ENCODE measurements around the gene SLC2A4.
A peak's percentile ranks its signal among the peaks of the same experiment; 100 is the strongest.

The SLC2A4 gene

DNA sequence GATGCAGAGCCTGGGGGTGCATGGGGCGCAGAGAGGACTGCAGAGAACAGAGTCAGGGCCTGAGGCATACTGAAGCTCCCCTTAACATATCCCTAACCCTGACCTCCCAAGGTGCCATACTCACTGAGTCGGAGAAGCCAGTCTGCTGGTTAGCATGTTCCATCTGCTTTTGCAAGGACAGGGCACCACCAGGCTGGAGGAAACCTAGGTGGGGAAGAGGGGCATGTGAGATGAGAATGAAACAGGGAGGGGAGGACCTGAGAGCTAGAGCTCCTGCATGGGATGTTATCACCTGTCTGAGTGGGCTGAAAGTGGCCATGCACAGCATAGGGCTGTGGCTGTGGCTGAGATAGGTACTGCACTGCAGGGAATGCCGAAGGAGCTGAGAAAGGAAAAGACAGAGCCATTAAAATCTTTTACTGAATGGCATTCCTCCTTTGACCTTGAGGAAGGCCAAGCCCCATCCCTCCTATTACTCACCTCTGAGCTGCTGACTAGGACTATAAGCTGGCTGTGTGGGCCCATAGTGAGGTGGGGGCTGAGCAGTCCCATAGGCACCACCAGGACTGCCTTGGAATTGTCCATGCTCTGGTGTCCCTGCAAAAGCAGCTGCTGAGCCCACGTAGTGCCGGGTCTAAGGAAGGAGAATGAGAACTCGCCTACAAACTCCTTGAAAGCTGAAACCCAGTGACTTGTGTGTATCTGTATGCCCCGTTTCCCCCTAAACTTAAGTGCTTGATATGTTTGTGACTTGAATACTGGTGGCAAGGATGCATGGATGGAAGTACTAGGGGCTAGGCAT lies 31.8 kb downstream of the SLC2A4 start:
- peaks cover 48% of the 10 kb centered on the region for H3K4me1 ChIP-seq (ENCODE audit: insufficient read depth, low read length)
- no peak overlapping the region for H3K9ac ChIP-seq (ENCODE audit: low read length)
- H3K27me3 ChIP-seq (ENCODE audit: control insufficient read depth in 1 of 2, insufficient read depth in 2 of 2, low read length in 2 of 2) = no peaks in the 10 kb centered on the region
- no peaks in the 10 kb centered on the region for H3K9me3 ChIP-seq (ENCODE audit: low read length)
- H3K27ac ChIP-seq (ENCODE audit: low read depth, low read length) = no peak overlapping the region
- H3K36me3 ChIP-seq (ENCODE audit: insufficient read depth, low read length) = peaks cover 67% of the 10 kb centered on the region
- peak overlapping the region in 1 of 2 donors; percentile 77 for H3K4me3 ChIP-seq (ENCODE audit: low read depth in 1 of 2, low read length in 2 of 2)

DNA sequence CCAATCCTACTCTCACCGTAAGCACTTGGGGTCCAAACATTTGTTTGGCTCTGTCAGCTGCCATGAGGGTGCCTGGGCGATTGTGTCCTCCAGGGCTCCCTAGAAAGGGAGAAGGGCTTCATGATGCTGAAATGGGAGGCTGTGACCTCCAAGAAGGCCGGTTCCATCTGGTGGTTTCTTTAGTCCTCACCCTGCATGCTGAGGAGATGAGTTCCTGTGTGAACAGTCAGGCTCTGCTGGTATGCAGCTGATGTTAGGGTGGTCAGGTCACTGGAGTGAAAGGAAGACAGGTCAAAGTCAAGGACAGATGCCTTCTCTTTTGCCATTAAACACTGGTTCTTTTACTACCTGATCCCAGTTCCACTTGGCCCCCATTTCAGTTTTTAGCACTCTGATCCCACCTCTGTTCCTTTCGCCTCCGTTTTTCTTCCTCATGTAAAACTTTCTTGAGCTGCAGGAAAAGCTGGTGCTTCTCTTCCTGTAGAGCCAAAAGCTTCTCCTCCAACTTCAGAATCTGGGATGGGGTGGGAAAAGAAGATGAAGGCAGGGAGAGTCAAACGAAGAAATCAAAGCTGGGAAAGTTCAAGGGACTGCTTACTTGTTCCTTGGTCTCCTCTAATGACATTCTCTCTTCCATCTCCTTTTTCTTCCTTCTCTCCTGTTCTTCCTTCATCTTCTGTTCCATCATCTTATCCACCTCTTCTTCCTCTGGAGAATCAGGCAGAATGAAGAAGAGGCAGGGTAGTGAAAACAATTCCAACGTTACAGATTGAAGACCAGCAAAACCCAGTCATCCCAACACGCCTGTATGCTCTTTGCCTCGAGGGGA lies 32.6 kb downstream of the SLC2A4 start:
- H3K4me1 ChIP-seq (ENCODE audit: insufficient read depth, low read length) = peaks cover 45% of the 10 kb centered on the region
- no peaks in the 10 kb centered on the region for H3K27me3 ChIP-seq (ENCODE audit: control insufficient read depth in 1 of 2, insufficient read depth in 2 of 2, low read length in 2 of 2)
- peak overlapping the region; percentile 95 for H3K27ac ChIP-seq (ENCODE audit: low read depth, low read length)
- H3K9me3 ChIP-seq (ENCODE audit: low read length) = no peaks in the 10 kb centered on the region
- H3K4me3 ChIP-seq (ENCODE audit: low read depth in 1 of 2, low read length in 2 of 2) = peak overlapping the region; percentile 39 to 77
- peak overlapping the region; percentile 68 for H3K9ac ChIP-seq (ENCODE audit: low read length)
- peaks cover 75% of the 10 kb centered on the region for H3K36me3 ChIP-seq (ENCODE audit: insufficient read depth, low read length)

DNA sequence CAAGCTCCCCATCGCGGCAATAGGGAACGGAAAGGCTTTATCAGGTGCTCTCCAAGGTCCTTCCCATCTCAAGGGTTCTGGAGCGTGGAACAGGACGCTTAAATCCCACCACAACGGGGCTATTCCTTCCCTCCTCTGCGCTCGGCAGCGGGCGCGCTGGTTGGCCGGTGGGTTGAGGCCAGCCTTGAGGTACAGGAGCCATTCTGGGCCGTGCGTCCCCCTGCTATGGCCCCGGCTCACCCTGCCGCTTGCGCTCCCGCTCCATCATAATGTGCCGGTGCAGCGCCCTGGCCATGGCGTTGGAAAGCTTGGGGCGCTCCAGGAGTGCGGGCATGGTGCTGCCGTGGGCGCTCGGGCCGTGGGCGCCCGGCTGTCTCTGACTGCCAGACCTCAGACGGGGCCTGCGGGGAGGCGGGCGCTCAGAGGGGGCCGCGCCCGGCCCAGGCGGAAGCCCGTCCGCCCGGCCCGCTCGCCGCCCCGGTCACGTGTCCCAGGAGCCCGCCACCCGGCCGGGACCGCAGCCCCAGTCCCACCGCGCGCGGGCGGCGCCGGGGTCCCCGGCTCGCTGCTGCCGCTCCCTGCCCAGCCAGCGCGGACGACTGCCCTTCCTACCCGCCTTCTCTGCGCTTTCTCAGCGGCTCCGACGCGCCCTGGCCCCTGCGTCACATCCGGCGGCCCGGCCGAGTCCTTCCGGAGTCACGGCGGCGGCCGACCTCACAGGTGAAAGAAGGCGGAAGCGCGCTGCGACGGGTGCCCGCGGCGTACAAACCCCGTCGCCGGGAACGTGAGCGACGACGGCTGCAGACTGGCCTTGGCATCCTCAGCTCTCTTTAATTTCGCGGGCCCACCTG lies 33.4 kb downstream of the SLC2A4 start, which contains the start of gene GPS2:
TSS of gene GPS2 (minus strand) at position 642 of the 851 bp plus-strand sequence. CDS start at position 334, 308 bp downstream.
- H3K27ac ChIP-seq (ENCODE audit: low read depth, low read length) = peak within 1 kb of the TSS; percentile 95
- H3K4me1 ChIP-seq (ENCODE audit: insufficient read depth, low read length) = peaks cover 37% of the 10 kb centered on the region
- H3K4me3 ChIP-seq (ENCODE audit: low read depth in 1 of 2, low read length in 2 of 2) = peak within 1 kb of the TSS; percentile 39 to 77
- H3K9ac ChIP-seq (ENCODE audit: low read length) = peak within 1 kb of the TSS; percentile 82
- no peaks in the 10 kb centered on the region for H3K27me3 ChIP-seq (ENCODE audit: control insufficient read depth in 1 of 2, insufficient read depth in 2 of 2, low read length in 2 of 2)
- H3K36me3 ChIP-seq (ENCODE audit: insufficient read depth, low read length) = peaks cover 68% of the 10 kb centered on the region
- no peaks in the 10 kb centered on the region for H3K9me3 ChIP-seq (ENCODE audit: low read length)

DNA sequence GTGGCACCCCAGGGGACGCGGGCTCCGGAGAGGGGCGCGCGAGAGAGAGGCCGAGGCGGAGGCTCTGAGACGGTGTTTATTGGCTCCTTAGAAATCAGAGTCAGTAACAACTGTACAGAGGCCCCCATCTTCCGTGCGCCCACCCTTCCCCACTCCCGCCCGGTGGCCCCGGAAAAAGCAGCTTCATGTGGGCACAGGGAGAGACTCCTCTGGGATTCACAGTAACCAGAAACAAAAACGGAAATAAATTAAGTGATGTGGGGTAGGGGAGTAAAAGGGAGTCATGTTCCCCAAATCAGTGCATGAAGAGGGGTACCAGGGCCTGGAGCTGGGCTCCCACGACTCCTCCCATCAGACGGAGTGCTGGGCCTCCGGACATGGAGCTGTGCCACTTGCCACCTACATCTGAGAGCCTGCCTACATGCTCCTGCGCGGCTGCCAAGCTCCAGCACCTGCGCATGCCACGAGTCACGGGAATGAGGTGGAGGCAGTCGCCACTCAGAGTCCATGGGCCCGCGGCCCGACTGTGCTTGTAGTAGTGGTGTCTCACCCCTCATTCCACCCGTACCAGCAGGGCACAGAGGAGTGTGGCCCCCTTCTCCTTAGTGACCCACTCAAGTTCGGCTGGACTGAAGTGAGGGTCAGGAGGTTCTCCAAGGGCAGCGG lies 34.2 kb downstream of the SLC2A4 start:
- peaks cover 66% of the 10 kb centered on the region for H3K36me3 ChIP-seq (ENCODE audit: insufficient read depth, low read length)

DNA sequence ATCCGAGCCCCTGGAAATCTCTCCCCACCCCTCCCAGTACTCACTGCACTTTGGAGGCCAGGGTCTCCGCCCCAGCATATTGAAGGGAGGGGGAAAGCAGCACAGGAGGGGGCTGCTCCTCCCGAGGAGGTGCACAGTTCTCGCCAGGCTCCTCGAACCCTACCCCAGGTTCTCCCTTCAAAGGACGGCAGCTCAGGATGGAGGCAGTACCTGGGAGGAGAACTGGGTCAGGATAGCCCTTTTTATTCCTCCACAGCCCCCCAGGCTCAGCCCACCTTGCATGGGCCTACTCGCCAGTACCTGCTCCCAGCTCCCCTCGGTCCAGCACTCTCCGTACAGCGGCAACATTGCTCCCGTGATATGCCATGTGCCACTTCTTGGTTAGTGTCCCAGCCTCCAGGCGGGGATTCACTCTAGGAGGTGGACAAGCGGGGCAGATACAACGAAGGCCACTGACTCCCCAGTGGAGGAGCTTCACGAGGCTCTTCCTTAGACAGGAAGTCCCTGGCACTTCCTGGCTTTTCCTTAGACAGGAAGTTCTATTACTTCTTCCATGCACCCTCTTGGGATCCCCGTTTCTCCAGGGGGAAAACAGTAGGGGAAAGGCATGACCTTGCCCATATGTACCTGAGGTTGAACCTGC lies 35.8 kb downstream of the SLC2A4 start:
- Histone ChIP-seq H3K9ac (ENCODE audit: low read length) (no peak overlapping the region), H3K27me3 (ENCODE audit: control insufficient read depth in 1 of 2, insufficient read depth in 2 of 2, low read length in 2 of 2) (no peaks in the 10 kb centered on the region), H3K36me3 (ENCODE audit: insufficient read depth, low read length) (peaks cover 68% of the 10 kb centered on the region), H3K4me1 (ENCODE audit: insufficient read depth, low read length) (peaks cover 29% of the 10 kb centered on the region), H3K9me3 (ENCODE audit: low read length) (no peaks in the 10 kb centered on the region), H3K27ac (ENCODE audit: low read depth, low read length) (no peak overlapping the region), H3K4me3 (ENCODE audit: low read depth in 1 of 2, low read length in 2 of 2) (no peak overlapping the region)

More for the DNA sequence above, 34.2 kb downstream of the SLC2A4 start:
- H3K4me1 ChIP-seq (ENCODE audit: insufficient read depth, low read length) = peaks cover 31% of the 10 kb centered on the region
- peak overlapping the region; percentile 95 for H3K27ac ChIP-seq (ENCODE audit: low read depth, low read length)
- no peaks in the 10 kb centered on the region for H3K27me3 ChIP-seq (ENCODE audit: control insufficient read depth in 1 of 2, insufficient read depth in 2 of 2, low read length in 2 of 2)
- peak overlapping the region; percentile 82 for H3K9ac ChIP-seq (ENCODE audit: low read length)
- peak overlapping the region; percentile 39 to 77 for H3K4me3 ChIP-seq (ENCODE audit: low read depth in 1 of 2, low read length in 2 of 2)
- no peaks in the 10 kb centered on the region for H3K9me3 ChIP-seq (ENCODE audit: low read length)

DNA sequence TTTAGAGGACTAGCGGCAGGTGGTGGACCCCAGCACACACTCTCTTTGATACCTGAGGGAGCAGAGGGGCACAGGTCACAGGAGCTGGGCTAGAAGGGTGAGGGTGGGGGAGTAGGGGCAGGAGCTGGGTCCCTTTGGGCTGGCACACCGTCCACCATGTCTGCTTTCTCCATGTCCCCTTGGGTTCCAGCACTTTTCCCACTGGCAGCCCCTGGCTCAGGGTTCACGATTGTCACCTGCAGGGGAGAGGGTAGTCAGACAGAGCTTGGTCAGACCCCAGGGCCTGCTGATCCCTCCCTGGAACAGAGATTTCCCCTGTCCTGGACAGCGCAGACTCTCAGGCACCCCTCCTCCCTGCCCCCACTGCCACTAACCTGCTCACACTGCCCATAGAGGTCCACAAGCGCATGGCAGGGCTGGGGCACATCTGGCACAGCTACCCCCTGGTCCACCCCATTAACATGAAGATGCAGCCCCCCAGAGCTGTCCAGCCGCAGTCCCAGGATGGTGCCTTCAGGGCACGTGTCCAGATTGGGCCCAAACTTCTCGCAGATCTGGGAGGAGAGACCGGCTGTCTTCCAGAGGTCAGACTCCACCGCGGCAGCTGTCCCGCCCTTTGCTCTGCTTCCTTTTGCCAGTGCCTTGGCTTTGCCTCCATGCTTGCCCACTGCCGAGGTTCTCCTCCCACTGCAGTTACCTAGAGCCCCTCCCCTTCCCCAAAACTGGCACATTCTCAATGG lies 36.8 kb downstream of the SLC2A4 start:
- Histone ChIP-seq H3K9ac (ENCODE audit: low read length) (no peak overlapping the region), H3K4me1 (ENCODE audit: insufficient read depth, low read length) (peaks cover 19% of the 10 kb centered on the region), H3K4me3 (ENCODE audit: low read depth in 1 of 2, low read length in 2 of 2) (no peak overlapping the region), H3K36me3 (ENCODE audit: insufficient read depth, low read length) (peaks cover 68% of the 10 kb centered on the region), H3K9me3 (ENCODE audit: low read length) (no peaks in the 10 kb centered on the region), H3K27me3 (ENCODE audit: control insufficient read depth in 1 of 2, insufficient read depth in 2 of 2, low read length in 2 of 2) (no peaks in the 10 kb centered on the region), H3K27ac (ENCODE audit: low read depth, low read length) (no peak overlapping the region)

DNA sequence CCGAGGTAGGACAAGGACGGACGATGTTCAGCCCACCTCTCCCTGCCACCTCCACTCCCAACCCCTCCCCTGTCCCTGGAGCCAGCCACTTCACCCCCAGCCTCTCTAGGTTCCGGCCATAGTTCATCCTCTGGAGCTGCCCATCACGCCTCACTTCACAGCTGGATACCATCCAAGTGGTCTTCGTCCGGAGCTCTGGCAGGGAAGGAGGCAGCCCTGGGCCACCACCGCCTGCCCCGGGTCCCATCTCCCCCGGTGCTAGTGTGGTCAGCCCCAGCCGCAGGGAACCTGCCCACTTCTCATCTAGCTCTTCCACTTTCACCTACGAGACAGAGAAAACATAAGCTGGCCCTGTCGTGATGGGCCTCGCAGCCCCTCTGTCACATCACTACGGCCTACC lies 39.9 kb downstream of the SLC2A4 start:
- H3K27me3 ChIP-seq (ENCODE audit: control insufficient read depth in 1 of 2, insufficient read depth in 2 of 2, low read length in 2 of 2) = no peaks in the 10 kb centered on the region
- no peak overlapping the region for H3K27ac ChIP-seq (ENCODE audit: low read depth, low read length)
- H3K9me3 ChIP-seq (ENCODE audit: low read length) = no peaks in the 10 kb centered on the region
- H3K36me3 ChIP-seq (ENCODE audit: insufficient read depth, low read length) = peaks cover 78% of the 10 kb centered on the region
- no peak overlapping the region for H3K4me3 ChIP-seq (ENCODE audit: low read depth in 1 of 2, low read length in 2 of 2)
- no peaks in the 10 kb centered on the region for H3K4me1 ChIP-seq (ENCODE audit: insufficient read depth, low read length)
- H3K9ac ChIP-seq (ENCODE audit: low read length) = no peak overlapping the region

DNA sequence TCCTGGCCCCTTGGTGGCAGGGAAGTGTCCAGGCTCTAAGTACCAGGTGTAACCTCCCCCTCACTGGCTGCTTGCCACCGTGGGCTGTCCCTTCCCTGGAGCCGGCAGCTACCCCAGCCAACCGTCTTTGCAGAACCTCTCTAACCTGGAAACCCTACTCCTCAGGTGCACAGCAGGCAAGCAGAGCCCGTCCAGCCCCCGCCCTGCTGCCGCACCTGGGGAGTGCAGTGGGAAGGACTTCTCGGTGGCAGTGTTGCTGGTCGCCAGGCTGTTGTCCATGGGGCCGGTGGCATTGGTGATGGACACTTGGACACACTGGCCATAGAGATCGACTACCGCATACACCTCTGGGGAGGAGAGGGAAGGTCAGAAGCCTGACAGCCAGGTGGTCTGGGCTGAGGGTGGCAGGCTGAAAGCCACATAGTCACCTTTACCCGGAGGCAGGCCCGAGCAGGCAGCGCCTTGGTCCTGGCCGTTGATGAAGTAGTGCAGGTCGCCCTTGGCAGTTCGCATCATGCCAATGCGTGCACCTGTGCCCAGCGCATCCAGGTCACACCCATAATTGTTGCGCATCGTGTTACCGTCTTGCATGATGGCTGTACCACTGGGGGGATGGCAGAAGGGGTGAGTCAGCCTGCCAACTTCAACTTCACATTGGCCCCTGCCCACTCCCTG lies 41.1 kb downstream of the SLC2A4 start:
- Histone ChIP-seq H3K36me3 (ENCODE audit: insufficient read depth, low read length) (peaks cover 75% of the 10 kb centered on the region), H3K4me1 (ENCODE audit: insufficient read depth, low read length) (peaks cover under 1% of the 10 kb centered on the region), H3K27me3 (ENCODE audit: control insufficient read depth in 1 of 2, insufficient read depth in 2 of 2, low read length in 2 of 2) (no peaks in the 10 kb centered on the region), H3K4me3 (ENCODE audit: low read depth in 1 of 2, low read length in 2 of 2) (no peak overlapping the region), H3K27ac (ENCODE audit: low read depth, low read length) (no peak overlapping the region), H3K9me3 (ENCODE audit: low read length) (no peaks in the 10 kb centered on the region), H3K9ac (ENCODE audit: low read length) (no peak overlapping the region)

DNA sequence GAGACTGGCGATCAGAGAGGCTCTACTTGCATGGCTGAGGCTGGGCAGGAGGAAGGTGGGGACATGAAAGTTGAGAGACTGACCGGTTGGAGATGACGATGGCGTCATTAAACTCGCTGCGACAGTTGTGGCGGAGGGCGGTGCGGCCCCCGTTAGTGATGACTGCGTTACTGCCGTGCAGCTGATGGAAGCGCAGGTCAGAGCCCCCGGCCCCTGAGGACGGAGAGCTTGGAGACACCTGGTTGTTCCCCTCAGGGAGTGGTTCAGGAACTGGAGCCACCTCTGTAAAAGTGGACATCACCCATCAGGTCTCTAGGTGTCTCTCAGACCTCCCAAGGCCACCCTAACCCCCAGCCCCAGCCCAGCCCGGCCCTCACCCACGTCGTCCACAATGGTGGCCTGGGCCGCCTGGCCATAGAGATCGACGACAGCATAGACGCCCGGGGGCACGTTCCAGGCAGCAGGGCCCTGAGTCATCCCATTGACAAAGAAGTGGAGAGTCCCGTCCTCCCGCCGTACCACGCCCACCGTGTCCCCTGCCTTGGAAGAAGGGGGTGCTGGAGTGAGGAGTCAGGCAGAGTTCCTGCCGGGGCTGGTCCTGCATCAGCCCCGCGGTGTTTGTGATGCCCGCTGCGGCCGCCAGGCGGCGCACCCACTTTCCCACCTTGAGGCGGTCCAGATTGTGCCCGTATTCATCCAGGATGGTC lies 42.4 kb downstream of the SLC2A4 start:
- Histone ChIP-seq H3K4me3 (ENCODE audit: low read depth in 1 of 2, low read length in 2 of 2) (no peak overlapping the region), H3K27me3 (ENCODE audit: control insufficient read depth in 1 of 2, insufficient read depth in 2 of 2, low read length in 2 of 2) (no peaks in the 10 kb centered on the region), H3K4me1 (ENCODE audit: insufficient read depth, low read length) (peaks cover 12% of the 10 kb centered on the region), H3K36me3 (ENCODE audit: insufficient read depth, low read length) (peaks cover 63% of the 10 kb centered on the region), H3K9ac (ENCODE audit: low read length) (no peak overlapping the region), H3K27ac (ENCODE audit: low read depth, low read length) (no peak overlapping the region), H3K9me3 (ENCODE audit: low read length) (no peaks in the 10 kb centered on the region)

Data from muscle layer of colon (tissue), 2 donors.